Duodenal mucosa (tissue), 2 donors: ENCODE data around the gene TP53TG3.
"Not testable (repeated sequence)": the region's sequence is repeated elsewhere in the genome, so short reads cannot be mapped to it uniquely, and the experiment has no call there.

Experiments
- H3K27ac ChIP-seq: one replicate; pipeline ENCODE4 v1.7.0; 2013; ENCODE audit warnings: low read depth, low read length
- H3K27me3 ChIP-seq, 2 donors: one replicate each; pipeline ENCODE4 v1.7.0; 2013; ENCODE audit warnings: low read length in 2 of 2, control low read depth in 1 of 2; ENCODE audit not compliant: insufficient read depth in 2 of 2, control insufficient read depth in 1 of 2
- H3K36me3 ChIP-seq, 2 donors: one replicate each; pipeline ENCODE4 v1.7.0; 2013; ENCODE audit warnings: low read length in 2 of 2, control low read depth in 1 of 2; ENCODE audit not compliant: insufficient read depth in 2 of 2, control insufficient read depth in 1 of 2
- H3K4me1 ChIP-seq, 2 donors: one replicate each; pipeline ENCODE4 v1.7.0; 2013; ENCODE audit warnings: low read length in 2 of 2, control low read depth in 1 of 2; ENCODE audit not compliant: insufficient read depth in 2 of 2, control insufficient read depth in 1 of 2
- H3K4me3 ChIP-seq, 2 donors: one replicate each; pipeline ENCODE4 v1.7.0; 2013; ENCODE audit warnings: low read length in 2 of 2, low read depth in 1 of 2
- H3K9ac ChIP-seq, 2 donors: one replicate each; pipeline ENCODE4 v1.7.0; 2013; ENCODE audit warnings: low read length in 2 of 2, low read depth in 1 of 2
- H3K9me3 ChIP-seq, 2 donors: one replicate each; pipeline ENCODE4 v1.7.0; 2013; ENCODE audit warnings: low read length in 2 of 2, control low read depth in 1 of 2; ENCODE audit not compliant: control insufficient read depth in 1 of 2

The TP53TG3 gene

GRCh38 chr16:32676065-32676464, at the start of gene TP53TG3:
Gene TP53TG3 (minus strand): TSS chr16:32676165. CDS start chr16:32676097, 68 bp downstream.
- H3K9ac ChIP-seq, H3K4me1 ChIP-seq, H3K4me3 ChIP-seq, H3K36me3 ChIP-seq, H3K27me3 ChIP-seq, H3K27ac ChIP-seq, H3K9me3 ChIP-seq: not testable (repeated sequence)

- H3K36me3 ChIP-seq, H3K4me3 ChIP-seq, H3K9ac ChIP-seq, H3K9me3 ChIP-seq, H3K27ac ChIP-seq, H3K4me1 ChIP-seq, H3K27me3 ChIP-seq: not testable (repeated sequence)
These were observed 25.1 kb downstream of the TP53TG3 start for GRCh38 chr16:32650876-32651275.

- not testable (repeated sequence) for H3K36me3 ChIP-seq, H3K4me1 ChIP-seq, H3K9me3 ChIP-seq, H3K27ac ChIP-seq, H3K9ac ChIP-seq, H3K4me3 ChIP-seq, H3K27me3 ChIP-seq
These were observed 28.4 kb downstream of the TP53TG3 start for GRCh38 chr16:32647562-32647961.

GRCh38 chr16:32646780-32647179, 29.2 kb downstream of the TP53TG3 start:
- H3K27me3 ChIP-seq, H3K36me3 ChIP-seq, H3K9ac ChIP-seq, H3K4me3 ChIP-seq, H3K27ac ChIP-seq, H3K4me1 ChIP-seq, H3K9me3 ChIP-seq: not testable (repeated sequence)

GRCh38 chr16:32646177-32646576, 29.8 kb downstream of the TP53TG3 start:
- H3K9ac ChIP-seq, H3K4me3 ChIP-seq, H3K36me3 ChIP-seq, H3K4me1 ChIP-seq, H3K27ac ChIP-seq, H3K9me3 ChIP-seq, H3K27me3 ChIP-seq: not testable (repeated sequence)

- H3K27ac ChIP-seq, H3K9ac ChIP-seq, H3K36me3 ChIP-seq, H3K4me1 ChIP-seq, H3K27me3 ChIP-seq, H3K9me3 ChIP-seq, H3K4me3 ChIP-seq: not testable (repeated sequence)
These were observed 30.6 kb downstream of the TP53TG3 start for GRCh38 chr16:32645278-32645908.

- not testable (repeated sequence) for H3K9me3 ChIP-seq, H3K36me3 ChIP-seq, H3K27ac ChIP-seq, H3K9ac ChIP-seq, H3K4me1 ChIP-seq, H3K4me3 ChIP-seq, H3K27me3 ChIP-seq
These were observed 31.2 kb downstream of the TP53TG3 start for GRCh38 chr16:32644715-32645114.

GRCh38 chr16:32637614-32638013, 38.4 kb downstream of the TP53TG3 start:
- not testable (repeated sequence) for H3K27ac ChIP-seq, H3K9ac ChIP-seq, H3K9me3 ChIP-seq, H3K36me3 ChIP-seq, H3K4me1 ChIP-seq, H3K4me3 ChIP-seq, H3K27me3 ChIP-seq

GRCh38 chr16:32632096-32632495, 43.9 kb downstream of the TP53TG3 start:
- H3K27me3 ChIP-seq, H3K9ac ChIP-seq, H3K9me3 ChIP-seq: not testable (repeated sequence)

More at GRCh38 chr16:32632096-32632495, 43.9 kb downstream of the TP53TG3 start:
- H3K4me3 ChIP-seq, H3K36me3 ChIP-seq, H3K4me1 ChIP-seq, H3K27ac ChIP-seq: not testable (repeated sequence)
